ENCODE data around the gene BIN1. TPM values are rescaled to one million over a fixed set of nuclear protein-coding genes. Genes with fewer than 3 reads are reported as not detected.

Gene BIN1
- total RNA-seq, 6 donors from 2014 or later = 32.3 to 57.0 (median 42.9) TPM

DNA sequence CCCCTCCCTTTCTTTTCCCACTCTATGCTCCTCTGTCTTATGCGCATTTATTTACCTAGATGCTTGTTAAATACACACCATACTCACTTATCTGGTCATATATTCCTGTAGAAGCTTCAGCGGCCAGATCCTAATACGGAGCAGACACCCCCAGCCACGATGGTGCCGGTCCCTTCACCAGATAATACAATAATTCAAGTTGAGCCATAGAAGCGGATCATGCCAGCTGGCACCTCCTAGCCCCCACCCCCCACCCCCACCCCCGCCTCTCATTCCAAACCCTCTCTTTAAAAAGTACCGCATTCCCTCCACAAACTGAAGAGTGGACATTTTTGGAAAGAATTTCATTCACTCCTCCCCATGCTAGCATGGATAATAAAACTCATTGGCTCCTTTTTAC, 95.2 kb downstream of the BIN1 start:
- Histone ChIP-seq H3K4me1 (no peaks in the 10 kb centered on the region), H3K9me3 (no peaks in the 10 kb centered on the region), H3K36me3 (no peaks in the 10 kb centered on the region), H3K4me3 (no peak overlapping the region), H3K27ac (no peak overlapping the region), H3K27me3 (no peaks in the 10 kb centered on the region)
- WGBS, 2 donors = 72 to 74% methylated on average over 8 of the region's 8 CpGs
- no peak for DNase-seq
- ATAC-seq (ENCODE audit: low FRiP score in 2 of 2) = no peak
- no peak for TF ChIP-seq EP300 (IDR thresholded peaks at IDR 0.05)
- TF ChIP-seq, protein P1, sequence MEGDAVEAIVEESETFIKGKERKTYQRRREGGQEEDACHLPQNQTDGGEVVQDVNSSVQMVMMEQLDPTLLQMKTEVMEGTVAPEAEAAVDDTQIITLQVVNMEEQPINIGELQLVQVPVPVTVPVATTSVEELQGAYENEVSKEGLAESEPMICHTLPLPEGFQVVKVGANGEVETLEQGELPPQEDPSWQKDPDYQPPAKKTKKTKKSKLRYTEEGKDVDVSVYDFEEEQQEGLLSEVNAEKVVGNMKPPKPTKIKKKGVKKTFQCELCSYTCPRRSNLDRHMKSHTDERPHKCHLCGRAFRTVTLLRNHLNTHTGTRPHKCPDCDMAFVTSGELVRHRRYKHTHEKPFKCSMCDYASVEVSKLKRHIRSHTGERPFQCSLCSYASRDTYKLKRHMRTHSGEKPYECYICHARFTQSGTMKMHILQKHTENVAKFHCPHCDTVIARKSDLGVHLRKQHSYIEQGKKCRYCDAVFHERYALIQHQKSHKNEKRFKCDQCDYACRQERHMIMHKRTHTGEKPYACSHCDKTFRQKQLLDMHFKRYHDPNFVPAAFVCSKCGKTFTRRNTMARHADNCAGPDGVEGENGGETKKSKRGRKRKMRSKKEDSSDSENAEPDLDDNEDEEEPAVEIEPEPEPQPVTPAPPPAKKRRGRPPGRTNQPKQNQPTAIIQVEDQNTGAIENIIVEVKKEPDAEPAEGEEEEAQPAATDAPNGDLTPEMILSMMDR (IDR thresholded peaks at IDR 0.05) = no peak
- no peak for TF ChIP-seq POLR2A (IDR thresholded peaks at IDR 0.05)
- no peak for TF ChIP-seq POLR2AphosphoS5 (IDR thresholded peaks at IDR 0.05)

DNA sequence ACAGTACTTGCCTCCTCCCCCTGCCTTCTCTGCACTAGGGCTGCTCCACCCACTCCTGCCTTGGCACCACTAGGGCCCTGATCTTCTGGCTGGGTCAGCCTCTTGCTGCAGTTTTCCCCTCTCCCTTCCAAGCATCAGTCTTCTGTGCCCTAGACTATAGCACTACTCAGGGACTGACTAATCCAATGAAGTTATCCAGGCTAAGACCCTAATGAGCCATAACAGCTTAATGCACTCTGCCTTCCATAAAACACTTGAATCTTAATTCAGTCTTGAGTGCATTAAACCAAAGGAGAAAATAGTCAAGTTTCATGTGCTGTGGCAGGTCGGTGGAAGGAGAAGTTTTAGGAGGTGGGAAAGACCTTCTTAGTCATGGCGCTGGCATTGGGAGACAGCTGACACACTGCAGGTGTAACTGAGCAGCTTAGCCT, 95.7 kb downstream of the BIN1 start:
- H3K4me3 ChIP-seq = no peak overlapping the region
- H3K36me3 ChIP-seq = no peaks in the 10 kb centered on the region
- H3K27me3 ChIP-seq = no peaks in the 10 kb centered on the region
- H3K4me1 ChIP-seq = no peaks in the 10 kb centered on the region
- TF ChIP-seq POLR2AphosphoS5 (IDR thresholded peaks at IDR 0.05) = no peak
- TF ChIP-seq POLR2A (IDR thresholded peaks at IDR 0.05) = no peak
- TF ChIP-seq EP300 (IDR thresholded peaks at IDR 0.05) = no peak
- TF ChIP-seq, protein P1 (IDR thresholded peaks at IDR 0.05) = no peak
- H3K9me3 ChIP-seq = no peaks in the 10 kb centered on the region
- DNase-seq = no peak
- 69 to 78% methylated on average over 2 of the region's 2 CpGs for WGBS, 2 donors
- no peak overlapping the region for H3K27ac ChIP-seq
- no peak for ATAC-seq (ENCODE audit: low FRiP score in 2 of 2)

DNA sequence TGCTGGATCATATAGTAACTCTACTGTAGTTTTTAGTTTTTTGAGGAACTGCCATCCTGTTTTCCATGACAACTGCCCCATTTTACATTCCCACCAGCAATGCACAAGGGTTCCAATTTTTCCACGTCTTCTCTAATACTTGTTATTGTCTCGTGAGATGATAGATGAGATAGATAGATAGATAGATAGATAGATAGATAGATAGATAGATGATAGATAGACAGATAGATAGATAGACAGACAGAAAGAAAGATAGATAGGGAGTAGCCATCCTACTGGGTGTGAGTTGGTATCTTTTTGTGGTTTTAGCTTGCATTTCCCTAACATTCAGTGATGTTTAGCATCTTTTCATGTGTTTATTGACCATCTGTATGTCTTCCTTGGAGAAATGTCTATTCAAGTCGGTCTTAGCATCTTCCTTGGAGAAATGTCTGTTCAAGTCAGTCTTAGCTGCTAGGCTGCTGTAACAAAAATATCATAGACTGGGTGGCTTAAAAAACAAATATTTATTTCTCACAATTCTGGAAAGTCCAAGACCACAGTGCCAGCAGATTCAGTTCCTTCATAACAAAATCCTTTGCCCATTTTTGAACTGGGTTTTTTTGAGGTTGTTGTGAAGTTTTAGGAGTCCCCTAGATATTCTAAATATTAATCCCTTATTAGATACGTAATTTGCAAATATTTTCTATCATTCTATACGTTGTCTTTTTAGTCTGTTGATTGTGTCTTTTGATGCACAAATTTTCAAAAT, 98.5 kb downstream of the BIN1 start:
- no peak for DNase-seq
- no peaks in the 10 kb centered on the region for H3K27me3 ChIP-seq
- H3K27ac ChIP-seq = no peak overlapping the region
- TF ChIP-seq POLR2AphosphoS5 (IDR thresholded peaks at IDR 0.05) = no peak
- TF ChIP-seq, protein P1 (IDR thresholded peaks at IDR 0.05) = no peak
- no peak for TF ChIP-seq EP300 (IDR thresholded peaks at IDR 0.05)
- TF ChIP-seq POLR2A (IDR thresholded peaks at IDR 0.05) = no peak
- WGBS, 2 donors = 82 to 91% methylated on average over 5 of the region's 5 CpGs
- H3K36me3 ChIP-seq = no peaks in the 10 kb centered on the region
- no peak for ATAC-seq (ENCODE audit: low FRiP score in 2 of 2)
- no peaks in the 10 kb centered on the region for H3K9me3 ChIP-seq
- H3K4me1 ChIP-seq = no peaks in the 10 kb centered on the region
- H3K4me3 ChIP-seq = no peak overlapping the region

DNA sequence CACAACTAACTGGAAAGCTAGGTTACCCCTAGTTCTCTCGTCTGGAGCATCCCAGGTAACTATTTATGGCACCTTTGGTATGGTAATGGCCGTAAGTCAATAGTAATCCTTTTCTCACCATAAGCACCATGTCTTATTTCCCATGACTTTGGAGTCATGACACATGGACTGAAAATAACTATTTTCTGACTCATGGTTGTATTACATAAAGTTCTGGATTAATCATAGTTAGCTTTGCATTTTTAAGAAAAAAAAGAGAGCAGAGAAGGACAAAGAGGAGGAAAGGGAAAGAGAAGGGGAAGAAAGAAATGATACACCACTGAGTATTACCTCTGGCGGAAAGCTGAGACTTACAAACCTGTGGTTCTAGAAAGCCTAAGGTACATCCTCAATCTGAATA, 99.3 kb downstream of the BIN1 start:
- H3K4me3 ChIP-seq = no peak overlapping the region
- no peak overlapping the region for H3K27ac ChIP-seq
- ATAC-seq (ENCODE audit: low FRiP score in 2 of 2) (no peak), DNase-seq (no peak)
- no peak for TF ChIP-seq POLR2A (IDR thresholded peaks at IDR 0.05)
- no peak for TF ChIP-seq EP300 (IDR thresholded peaks at IDR 0.05)
- no peak for TF ChIP-seq POLR2AphosphoS5 (IDR thresholded peaks at IDR 0.05)
- TF ChIP-seq, protein P1 (IDR thresholded peaks at IDR 0.05) = no peak
- H3K36me3 ChIP-seq = no peaks in the 10 kb centered on the region
- no peaks in the 10 kb centered on the region for H3K27me3 ChIP-seq
- no peaks in the 10 kb centered on the region for H3K4me1 ChIP-seq
- 79 to 81% methylated on average over 3 of the region's 3 CpGs for WGBS, 2 donors
- H3K9me3 ChIP-seq = no peaks in the 10 kb centered on the region

DNA sequence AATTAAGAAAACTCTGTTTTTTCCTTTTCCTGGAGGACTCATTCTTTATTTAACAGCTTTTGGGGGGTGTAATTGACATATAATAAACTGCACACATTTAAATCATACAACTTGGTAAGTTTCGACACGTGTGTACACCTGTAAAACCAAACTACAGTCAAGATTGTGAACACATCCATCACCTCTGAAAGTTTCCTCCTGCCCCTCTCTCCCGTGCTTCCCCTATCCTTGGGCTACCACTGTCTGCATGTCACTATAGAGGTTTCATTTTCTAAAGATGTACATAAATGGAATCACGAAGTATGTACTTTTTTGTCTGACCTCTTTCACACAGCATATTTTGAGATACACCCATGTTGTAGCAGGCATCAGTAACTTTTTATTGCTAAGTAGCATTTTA, 100.0 kb downstream of the BIN1 start:
- no peak for ATAC-seq (ENCODE audit: low FRiP score in 2 of 2)
- no peak for DNase-seq
- no peak for TF ChIP-seq EP300 (IDR thresholded peaks at IDR 0.05)
- TF ChIP-seq POLR2A (IDR thresholded peaks at IDR 0.05) = no peak
- TF ChIP-seq POLR2AphosphoS5 (IDR thresholded peaks at IDR 0.05) = no peak
- TF ChIP-seq, protein P1 (IDR thresholded peaks at IDR 0.05) = no peak
- Histone ChIP-seq H3K36me3 (no peaks in the 10 kb centered on the region), H3K4me1 (no peaks in the 10 kb centered on the region), H3K27me3 (no peaks in the 10 kb centered on the region), H3K4me3 (no peak overlapping the region), H3K27ac (no peak overlapping the region), H3K9me3 (no peaks in the 10 kb centered on the region)
- 76 to 89% methylated on average over 4 of the region's 4 CpGs for WGBS, 2 donors
